Measurements from ENCODE around the gene PIGL.

- TF ChIP-seq CTCF (IDR thresholded peaks at IDR 0.05; ENCODE audit: insufficient read depth, low read length) (no peak), POLR2AphosphoS5 (IDR thresholded peaks at IDR 0.05; ENCODE audit: low read depth) (no peak)
Observed at GRCh38 chr17:16297367-16298139, 80.5 kb downstream of the PIGL start.

Measured in HL-60 (cell line).